K562 (cell line): ENCODE data around the gene TUBGCP6. TPM values are rescaled to one million over a fixed set of nuclear protein-coding genes. Genes with fewer than 3 reads are reported as not detected.
A peak's percentile ranks its signal among the peaks of the same experiment; 100 is the strongest.

ENCODE experiments used
- BHLHE40 ChIP-seq: IDR thresholded peaks from 2 replicates; pipeline ENCODE4 v1.6.1; 2011; ENCODE audit warnings: low read length, improper control_type of control experiment
- HEY1 ChIP-seq: fragments of 250-450 bp; sonication (Bioruptor Pico); IDR thresholded peaks from 2 replicates; pipeline ENCODE4 v1.5.0; 2020; ENCODE audit warnings: mild to moderate bottlenecking, moderate library complexity, borderline replicate concordance
- MYC ChIP-seq, 2 experiments: fragments of 250-450 bp in 1 of 2; sonication (Bioruptor Pico) in 1 of 2; IDR thresholded peaks; 2 replicates each; pipeline versions ENCODE4 v1.5.1 to v1.6.1; 2012 to 2021; ENCODE audit warnings: low read depth in 2 of 2, borderline replicate concordance in 1 of 2, improper control_type of control experiment in 1 of 2, low read length in 1 of 2, mild to moderate bottlenecking in 1 of 2, moderate library complexity in 1 of 2
- NFYB ChIP-seq: IDR thresholded peaks from 2 replicates; pipeline ENCODE4 v1.6.1; 2011; ENCODE audit warnings: mild to moderate bottlenecking, moderate library complexity; ENCODE audit not compliant: insufficient read length; ENCODE audit errors: extremely low read depth
- NRF1 ChIP-seq, 2 experiments: fragments of 450-650 bp; IDR thresholded peaks in 1 of 2; conservative IDR thresholded peaks in 1 of 2; 2 replicates each; pipeline ENCODE4 v1.6.1; 2014; ENCODE audit warnings: mild to moderate bottlenecking in 2 of 2
- RNF2 ChIP-seq: sonication (generic); IDR thresholded peaks from 2 replicates; pipeline ENCODE4 v1.6.1; 2016
- ZNF583 ChIP-seq: fragments of 250-450 bp; sonication (Bioruptor Pico); IDR thresholded peaks from 2 replicates; pipeline ENCODE4 v1.4.0; 2020
- polyA plus RNA-seq, 8 experiments: library from polyadenylated mRNA; depleted of rRNA in 4 of 8; stranded (reverse) in 5 of 8; unstranded in 3 of 8; fragments of >200 nt; fragmentation: Nextera tagmentation in 2 of 8; fragmentation: Illumina TruSeq in 1 of 8; extraction: Ambion mirVana in 2 of 8; extraction: Trizol in 1 of 8; gene quantifications; 2 replicates each; pipeline versions ENCODE4 v1.2.1 to v1.2.3, GENCODE V29; 2011 to 2014; ENCODE audit warnings: inconsistent platforms in 1 of 8, missing spikeins in 1 of 8
- total RNA-seq, 7 experiments: library from RNA; depleted of rRNA in 6 of 7; stranded (reverse); fragments of >200 nt in 6 of 7; fragmentation: Illumina TruSeq in 2 of 7; extraction: Trizol in 2 of 7; gene quantifications; 2 replicates each; pipeline versions ENCODE4 v1.2.1 to v1.2.3, GENCODE V29; 2011 to 2021; ENCODE audit warnings: low replicate concordance in 1 of 7
- TF ChIP-seq, protein P1 (sequence below): fragments of 250-450 bp; sonication (Bioruptor Pico); IDR thresholded peaks from 2 replicates; pipeline ENCODE4 v1.4.0; 2020; ENCODE audit warnings: mild to moderate bottlenecking, moderate library complexity, borderline replicate concordance
- TF ChIP-seq, protein P2 (sequence below): fragments of 200-800 bp; sonication (Bioruptor generic); IDR thresholded peaks from 2 replicates; pipeline ENCODE4 v1.6.1; 2017; ENCODE audit warnings: missing genetic modification characterization, missing compliant biosample characterization
- TF ChIP-seq, protein P3 (sequence below): sonication (generic); formaldehyde crosslinking; IDR thresholded peaks from 2 replicates; pipeline ENCODE4 v1.8.1; 2023; ENCODE audit warnings: mild to moderate bottlenecking, missing genetic modification reagents
- TF ChIP-seq, protein P4 (sequence below), 3 experiments: IDR thresholded peaks in 2 of 3; conservative IDR thresholded peaks in 1 of 3; 2 replicates each; pipeline ENCODE4 v1.5.1; 2011 to 2012; ENCODE audit warnings: low read length in 3 of 3, mild to moderate bottlenecking in 3 of 3, control low read depth in 2 of 3, improper control_type of control experiment in 1 of 3, inconsistent platforms in 1 of 3, low read depth in 1 of 3, mixed read lengths in 1 of 3, moderate library complexity in 1 of 3; ENCODE audit not compliant: insufficient read depth in 2 of 3

TUBGCP6 gene
- total and polyA plus RNA-seq, 9 of the 15 experiments (the other 6 are each of a cell fraction or from before 2014, with no cell fraction given) = 0.76 to 33.0 (median 10.1) TPM

DNA sequence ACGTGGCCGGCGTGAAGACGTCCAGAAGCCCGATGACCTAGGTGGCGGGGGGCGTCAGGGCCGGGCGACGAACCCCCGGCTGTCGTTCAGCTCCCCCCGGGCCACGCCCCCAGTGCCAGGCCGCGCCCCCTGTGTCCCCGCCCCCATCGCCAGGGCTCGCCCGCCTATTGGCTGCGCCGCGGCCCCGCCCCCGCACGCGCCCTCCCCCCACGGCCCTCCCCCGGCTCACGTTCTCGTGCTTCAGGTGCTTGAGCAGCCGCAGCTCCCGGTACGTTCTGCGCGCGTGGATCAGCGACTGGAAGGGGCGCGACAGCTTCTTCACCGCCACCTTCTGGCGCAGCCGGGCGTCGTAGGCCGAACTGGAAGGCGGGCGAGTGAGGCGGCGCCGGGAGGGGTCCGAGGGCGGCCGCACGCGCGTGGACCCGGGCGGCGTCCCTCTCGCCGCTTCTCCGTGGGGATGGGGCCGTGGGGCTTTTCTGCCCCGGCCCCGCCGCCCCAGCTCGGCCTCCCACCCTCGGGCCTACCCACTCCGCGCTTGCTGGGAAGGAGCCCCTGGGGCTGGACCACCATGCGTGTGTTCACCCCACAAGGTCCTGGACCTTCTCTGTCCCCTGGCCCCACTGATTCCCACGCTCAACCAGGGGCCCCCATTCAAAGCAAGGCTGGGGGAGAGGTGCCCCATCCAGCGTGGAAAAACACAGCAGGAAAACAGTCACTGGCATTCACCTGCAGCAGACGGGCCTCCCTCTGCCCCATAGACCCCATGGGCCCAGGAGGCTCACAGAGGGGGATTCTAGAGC, 23.0 kb upstream of the TUBGCP6 start (continued):
- TF ChIP-seq, protein P1, sequence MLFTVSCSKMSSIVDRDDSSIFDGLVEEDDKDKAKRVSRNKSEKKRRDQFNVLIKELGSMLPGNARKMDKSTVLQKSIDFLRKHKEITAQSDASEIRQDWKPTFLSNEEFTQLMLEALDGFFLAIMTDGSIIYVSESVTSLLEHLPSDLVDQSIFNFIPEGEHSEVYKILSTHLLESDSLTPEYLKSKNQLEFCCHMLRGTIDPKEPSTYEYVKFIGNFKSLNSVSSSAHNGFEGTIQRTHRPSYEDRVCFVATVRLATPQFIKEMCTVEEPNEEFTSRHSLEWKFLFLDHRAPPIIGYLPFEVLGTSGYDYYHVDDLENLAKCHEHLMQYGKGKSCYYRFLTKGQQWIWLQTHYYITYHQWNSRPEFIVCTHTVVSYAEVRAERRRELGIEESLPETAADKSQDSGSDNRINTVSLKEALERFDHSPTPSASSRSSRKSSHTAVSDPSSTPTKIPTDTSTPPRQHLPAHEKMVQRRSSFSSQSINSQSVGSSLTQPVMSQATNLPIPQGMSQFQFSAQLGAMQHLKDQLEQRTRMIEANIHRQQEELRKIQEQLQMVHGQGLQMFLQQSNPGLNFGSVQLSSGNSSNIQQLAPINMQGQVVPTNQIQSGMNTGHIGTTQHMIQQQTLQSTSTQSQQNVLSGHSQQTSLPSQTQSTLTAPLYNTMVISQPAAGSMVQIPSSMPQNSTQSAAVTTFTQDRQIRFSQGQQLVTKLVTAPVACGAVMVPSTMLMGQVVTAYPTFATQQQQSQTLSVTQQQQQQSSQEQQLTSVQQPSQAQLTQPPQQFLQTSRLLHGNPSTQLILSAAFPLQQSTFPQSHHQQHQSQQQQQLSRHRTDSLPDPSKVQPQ (CRISPR knock-in tag) = no peak
- TF ChIP-seq ZNF583 (CRISPR knock-in tag) (no peak), HEY1 (CRISPR knock-in tag) (no peak), NFYB (no peak), BHLHE40 (peak; percentile 78), MYC (IDR thresholded peaks at IDR 0.05; ENCODE audit: low read depth, low read length) (peak; percentile 18; the same call in 1 of the 2 replicates), MYC (CRISPR knock-in tag; IDR thresholded peaks at IDR 0.05; ENCODE audit: borderline replicate concordance, low read depth) (no peak), NRF1 (conservative IDR thresholded peaks at IDR 0.05 in 1 of 2, IDR thresholded peaks at IDR 0.05 in 1 of 2) (peak in 1 of 2 experiments; percentile 44; a peak in 1 of 4 replicates), RNF2 (no peak)
- TF ChIP-seq, protein P2, sequence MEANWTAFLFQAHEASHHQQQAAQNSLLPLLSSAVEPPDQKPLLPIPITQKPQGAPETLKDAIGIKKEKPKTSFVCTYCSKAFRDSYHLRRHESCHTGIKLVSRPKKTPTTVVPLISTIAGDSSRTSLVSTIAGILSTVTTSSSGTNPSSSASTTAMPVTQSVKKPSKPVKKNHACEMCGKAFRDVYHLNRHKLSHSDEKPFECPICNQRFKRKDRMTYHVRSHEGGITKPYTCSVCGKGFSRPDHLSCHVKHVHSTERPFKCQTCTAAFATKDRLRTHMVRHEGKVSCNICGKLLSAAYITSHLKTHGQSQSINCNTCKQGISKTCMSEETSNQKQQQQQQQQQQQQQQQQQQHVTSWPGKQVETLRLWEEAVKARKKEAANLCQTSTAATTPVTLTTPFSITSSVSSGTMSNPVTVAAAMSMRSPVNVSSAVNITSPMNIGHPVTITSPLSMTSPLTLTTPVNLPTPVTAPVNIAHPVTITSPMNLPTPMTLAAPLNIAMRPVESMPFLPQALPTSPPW = peak; percentile 68
- TF ChIP-seq, protein P3, sequence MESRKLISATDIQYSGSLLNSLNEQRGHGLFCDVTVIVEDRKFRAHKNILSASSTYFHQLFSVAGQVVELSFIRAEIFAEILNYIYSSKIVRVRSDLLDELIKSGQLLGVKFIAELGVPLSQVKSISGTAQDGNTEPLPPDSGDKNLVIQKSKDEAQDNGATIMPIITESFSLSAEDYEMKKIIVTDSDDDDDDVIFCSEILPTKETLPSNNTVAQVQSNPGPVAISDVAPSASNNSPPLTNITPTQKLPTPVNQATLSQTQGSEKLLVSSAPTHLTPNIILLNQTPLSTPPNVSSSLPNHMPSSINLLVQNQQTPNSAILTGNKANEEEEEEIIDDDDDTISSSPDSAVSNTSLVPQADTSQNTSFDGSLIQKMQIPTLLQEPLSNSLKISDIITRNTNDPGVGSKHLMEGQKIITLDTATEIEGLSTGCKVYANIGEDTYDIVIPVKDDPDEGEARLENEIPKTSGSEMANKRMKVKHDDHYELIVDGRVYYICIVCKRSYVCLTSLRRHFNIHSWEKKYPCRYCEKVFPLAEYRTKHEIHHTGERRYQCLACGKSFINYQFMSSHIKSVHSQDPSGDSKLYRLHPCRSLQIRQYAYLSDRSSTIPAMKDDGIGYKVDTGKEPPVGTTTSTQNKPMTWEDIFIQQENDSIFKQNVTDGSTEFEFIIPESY = peak; percentile 48; the same call in 1 of the 2 replicates
- TF ChIP-seq, protein P4, sequence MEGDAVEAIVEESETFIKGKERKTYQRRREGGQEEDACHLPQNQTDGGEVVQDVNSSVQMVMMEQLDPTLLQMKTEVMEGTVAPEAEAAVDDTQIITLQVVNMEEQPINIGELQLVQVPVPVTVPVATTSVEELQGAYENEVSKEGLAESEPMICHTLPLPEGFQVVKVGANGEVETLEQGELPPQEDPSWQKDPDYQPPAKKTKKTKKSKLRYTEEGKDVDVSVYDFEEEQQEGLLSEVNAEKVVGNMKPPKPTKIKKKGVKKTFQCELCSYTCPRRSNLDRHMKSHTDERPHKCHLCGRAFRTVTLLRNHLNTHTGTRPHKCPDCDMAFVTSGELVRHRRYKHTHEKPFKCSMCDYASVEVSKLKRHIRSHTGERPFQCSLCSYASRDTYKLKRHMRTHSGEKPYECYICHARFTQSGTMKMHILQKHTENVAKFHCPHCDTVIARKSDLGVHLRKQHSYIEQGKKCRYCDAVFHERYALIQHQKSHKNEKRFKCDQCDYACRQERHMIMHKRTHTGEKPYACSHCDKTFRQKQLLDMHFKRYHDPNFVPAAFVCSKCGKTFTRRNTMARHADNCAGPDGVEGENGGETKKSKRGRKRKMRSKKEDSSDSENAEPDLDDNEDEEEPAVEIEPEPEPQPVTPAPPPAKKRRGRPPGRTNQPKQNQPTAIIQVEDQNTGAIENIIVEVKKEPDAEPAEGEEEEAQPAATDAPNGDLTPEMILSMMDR (IDR thresholded peaks at IDR 0.05 in 2 of 3, conservative IDR thresholded peaks at IDR 0.05 in 1 of 3; ENCODE audit: insufficient read depth in 2 of 3, low read depth in 1 of 3, low read length in 3 of 3) = peak in 1 of 3 experiments; percentile 36; a peak in 2 of 6 replicates
